HG02970 (cell line): ENCODE data around the gene PGF.
A peak's percentile ranks its signal among the peaks of the same experiment; 100 is the strongest.
"Not testable (repeated sequence)": the region's sequence is repeated elsewhere in the genome, so short reads cannot be mapped to it uniquely, and the experiment has no call there.

Experiments
- ATAC-seq: cut with Tn5 transposase; IDR thresholded peaks from one replicate; pipeline ENCODE4 v1.9.1; 2021; ENCODE audit warnings: mild to moderate bottlenecking, moderate library complexity, moderate number of reproducible peaks; ENCODE audit not compliant: unreplicated experiment, low FRiP score

PGF gene

GRCh38 chr14:74955229-74956026, at the start of gene PGF:
Gene PGF (minus strand): TSS chr14:74955597. CDS start chr14:74955242, 355 bp downstream.
- no peak for ATAC-seq

- ATAC-seq, result no peak
Measured at GRCh38 chr14:75003250-75004027, 48.0 kb upstream of the PGF start.

DNA sequence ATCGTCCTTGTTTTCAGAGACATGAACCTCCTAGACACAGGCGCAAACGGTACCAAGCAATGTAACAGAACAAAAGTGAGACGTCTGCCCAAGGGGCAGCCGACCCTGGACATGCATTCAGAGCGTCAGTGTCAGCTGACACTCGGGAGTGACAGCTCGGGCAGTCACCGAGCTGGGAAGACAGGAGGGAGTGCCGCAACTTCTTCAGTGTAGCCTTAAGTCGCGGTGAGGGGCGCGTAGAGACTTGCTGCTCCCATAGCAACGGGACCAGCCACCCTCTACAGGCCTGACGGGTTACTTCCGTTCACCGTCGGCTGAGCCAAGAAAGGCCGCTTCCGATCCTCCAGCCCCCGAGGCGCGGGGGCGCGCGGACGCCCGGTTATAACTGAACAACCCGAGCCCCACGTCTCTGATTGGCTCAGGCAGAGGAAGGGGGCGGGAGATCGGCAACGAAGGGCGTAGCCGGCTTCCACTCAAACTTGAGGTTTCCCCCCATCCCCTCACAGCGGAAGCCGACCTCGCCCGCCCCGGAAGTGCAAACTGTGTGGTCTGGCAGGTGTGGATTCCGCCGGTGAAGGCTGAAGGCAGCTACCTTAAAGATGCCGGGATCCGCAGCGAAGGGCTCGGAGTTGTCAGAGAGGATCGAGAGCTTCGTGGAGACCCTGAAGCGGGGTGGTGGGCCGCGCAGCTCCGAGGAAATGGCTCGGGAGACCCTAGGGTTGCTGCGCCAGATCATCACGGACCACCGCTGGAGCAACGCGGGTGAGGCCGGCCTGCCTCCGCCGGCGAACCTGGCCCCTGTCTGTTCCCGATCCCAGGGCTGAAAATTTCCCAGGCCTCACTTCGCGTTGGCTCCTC, 47.2 kb upstream of the PGF start, which contains the start of gene EIF2B2:
Gene EIF2B2, plus strand, starts transcription at position 530 of the 858 bp plus-strand sequence. Its CDS starts 70 bp downstream, at position 600.
- peak; percentile 96 for ATAC-seq

- ATAC-seq, result no peak
Measured at GRCh38 chr14:75001899-75002298, 46.5 kb upstream of the PGF start.

GRCh38 chr14:75001261-75001660, 45.9 kb upstream of the PGF start:
- ATAC-seq, result no peak

DNA sequence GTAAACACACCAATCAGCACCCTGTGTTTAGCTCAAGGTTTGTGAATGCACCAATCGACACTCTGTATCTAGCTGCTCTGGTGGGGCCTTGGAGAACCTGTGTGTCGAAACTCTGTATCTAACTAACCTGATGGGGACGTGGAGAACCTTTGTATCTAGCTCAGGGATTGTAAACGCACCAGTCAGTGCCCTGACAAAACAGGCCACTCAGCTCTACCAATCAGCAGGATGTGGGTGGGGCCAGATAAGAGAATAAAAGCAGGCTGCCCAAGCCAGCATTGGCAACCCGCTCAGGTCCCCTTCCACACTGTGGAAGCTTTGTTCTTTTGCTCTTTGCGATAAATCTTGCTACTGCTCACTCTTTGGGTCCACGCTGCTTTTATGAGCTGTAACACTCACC, 40.4 kb upstream of the PGF start:
- not testable (repeated sequence) for ATAC-seq

GRCh38 chr14:74994182-74994581, 38.8 kb upstream of the PGF start:
- ATAC-seq, result not testable (repeated sequence)

DNA sequence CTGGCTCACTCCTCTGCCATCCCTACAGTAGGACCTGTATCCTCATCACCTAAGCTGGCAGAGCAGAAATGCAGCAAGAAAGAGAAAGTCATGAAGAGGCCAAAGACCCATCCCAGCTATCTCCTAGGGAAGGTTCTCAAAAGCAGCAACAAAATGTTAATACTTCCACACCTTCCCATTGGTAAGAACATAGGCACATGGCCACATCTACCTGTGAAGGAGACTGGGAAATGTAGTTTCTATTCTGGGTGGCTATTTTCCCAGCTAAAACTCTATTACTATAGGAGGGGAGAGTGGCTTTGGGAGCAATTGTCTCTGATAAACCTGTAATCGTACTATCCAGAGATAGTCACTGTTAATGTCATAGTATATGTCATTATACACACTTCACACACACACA, 33.6 kb upstream of the PGF start:
- no peak for ATAC-seq

DNA sequence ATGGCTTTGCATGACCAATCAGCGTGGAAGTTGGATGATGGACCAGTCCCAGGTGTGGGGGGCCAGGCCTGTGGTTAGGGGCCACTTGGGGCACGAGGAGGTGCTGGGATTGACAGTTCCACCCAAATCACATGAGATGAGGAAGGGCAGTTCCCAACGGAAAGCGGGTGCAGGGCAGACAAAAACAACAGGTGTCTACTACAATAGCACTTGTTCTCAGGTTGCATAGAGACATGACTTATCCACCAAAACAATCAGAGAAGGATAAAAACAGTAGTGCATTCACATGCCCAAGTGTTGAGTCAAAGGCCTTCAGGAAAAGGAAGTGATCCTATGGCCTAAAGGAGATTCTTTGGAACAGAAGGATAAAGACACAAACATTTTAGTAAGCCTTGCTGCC, 32.7 kb upstream of the PGF start:
- no peak for ATAC-seq

DNA sequence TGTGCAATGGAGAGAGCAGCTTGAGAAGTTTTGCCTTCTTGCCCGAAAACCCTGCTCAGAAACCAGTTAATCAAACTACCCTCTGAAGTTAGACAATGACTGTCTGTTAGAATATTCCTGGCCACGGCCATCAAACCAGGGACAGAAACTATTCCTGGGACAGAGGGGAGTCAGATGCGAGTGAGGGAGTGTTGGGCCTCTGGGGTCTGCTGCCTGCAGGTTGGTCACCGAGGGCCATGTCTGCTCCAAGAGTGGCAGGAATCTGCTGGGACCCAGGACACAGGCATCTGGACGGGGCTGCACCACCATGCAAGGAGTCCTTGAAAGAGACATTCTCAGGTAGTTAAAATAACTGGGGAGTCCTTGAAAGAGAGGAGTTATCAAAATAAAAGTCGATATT, 30.4 kb upstream of the PGF start:
- no peak for ATAC-seq

GRCh38 chr14:74985028-74985310, 29.6 kb upstream of the PGF start:
- no peak for ATAC-seq

DNA sequence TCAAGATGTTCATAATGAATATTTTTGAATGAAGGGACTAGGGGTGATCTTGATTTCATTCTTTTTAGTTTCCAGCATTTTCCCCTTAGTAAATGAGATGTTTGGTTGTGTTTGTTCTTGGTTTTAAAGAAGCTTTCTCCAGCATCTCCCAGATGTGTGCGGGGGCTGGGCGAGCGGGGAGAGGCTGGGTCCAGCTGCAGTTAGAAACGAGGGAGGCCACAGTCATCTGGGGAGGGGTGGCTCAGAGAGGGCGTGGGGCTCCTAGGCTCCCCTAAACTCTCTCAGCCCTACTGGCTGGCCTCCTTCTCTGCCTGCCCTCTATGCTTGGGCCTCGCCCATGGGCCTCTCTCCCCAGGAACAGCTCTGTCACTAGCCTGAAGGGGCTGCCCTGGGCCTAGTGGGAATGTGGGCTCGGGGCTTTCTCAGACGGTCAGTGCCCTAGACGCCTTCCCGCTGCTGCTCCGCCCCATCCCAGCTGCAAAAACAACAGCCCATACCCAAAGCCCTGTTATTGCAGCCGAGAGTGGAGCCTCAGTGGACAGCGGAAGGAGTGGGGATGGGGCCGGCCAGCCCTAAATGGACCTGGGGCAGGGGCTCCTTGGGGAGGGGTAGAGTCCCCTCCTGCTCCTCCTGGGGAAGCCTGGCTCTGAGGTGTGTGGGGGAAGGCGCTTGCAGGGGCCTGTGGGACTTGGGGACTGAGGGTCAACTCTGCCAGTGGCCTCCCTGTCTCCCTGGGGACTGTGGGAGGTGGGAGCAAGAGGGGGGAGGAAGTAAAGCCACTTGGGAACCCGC, 29.0 kb upstream of the PGF start:
- ATAC-seq, result no peak

DNA sequence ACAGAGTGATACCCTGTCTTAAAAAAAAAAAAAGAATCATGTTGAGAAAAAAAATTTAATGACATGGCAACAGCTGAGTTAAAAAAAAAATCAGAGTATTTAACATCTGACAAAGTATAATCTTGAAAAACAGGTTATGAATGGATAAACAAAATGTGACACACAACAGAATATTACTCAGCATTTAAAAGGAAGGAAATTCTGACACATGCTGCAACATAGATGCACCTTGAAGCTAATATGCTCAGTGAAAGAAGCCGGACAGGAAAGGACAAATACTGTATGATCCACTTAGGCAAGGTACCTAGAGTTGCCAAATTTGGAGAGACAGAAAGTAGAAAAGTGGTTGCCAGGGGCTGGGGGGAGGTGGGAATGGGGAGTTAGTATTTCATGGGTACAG, 27.9 kb upstream of the PGF start:
- no peak for ATAC-seq

GRCh38 chr14:74982661-74983060, 27.3 kb upstream of the PGF start:
- ATAC-seq, result no peak

GRCh38 chr14:74981833-74982232, 26.4 kb upstream of the PGF start:
- no peak for ATAC-seq

- ATAC-seq, result no peak
Measured at GRCh38 chr14:74981462-74981782, 26.0 kb upstream of the PGF start.

DNA sequence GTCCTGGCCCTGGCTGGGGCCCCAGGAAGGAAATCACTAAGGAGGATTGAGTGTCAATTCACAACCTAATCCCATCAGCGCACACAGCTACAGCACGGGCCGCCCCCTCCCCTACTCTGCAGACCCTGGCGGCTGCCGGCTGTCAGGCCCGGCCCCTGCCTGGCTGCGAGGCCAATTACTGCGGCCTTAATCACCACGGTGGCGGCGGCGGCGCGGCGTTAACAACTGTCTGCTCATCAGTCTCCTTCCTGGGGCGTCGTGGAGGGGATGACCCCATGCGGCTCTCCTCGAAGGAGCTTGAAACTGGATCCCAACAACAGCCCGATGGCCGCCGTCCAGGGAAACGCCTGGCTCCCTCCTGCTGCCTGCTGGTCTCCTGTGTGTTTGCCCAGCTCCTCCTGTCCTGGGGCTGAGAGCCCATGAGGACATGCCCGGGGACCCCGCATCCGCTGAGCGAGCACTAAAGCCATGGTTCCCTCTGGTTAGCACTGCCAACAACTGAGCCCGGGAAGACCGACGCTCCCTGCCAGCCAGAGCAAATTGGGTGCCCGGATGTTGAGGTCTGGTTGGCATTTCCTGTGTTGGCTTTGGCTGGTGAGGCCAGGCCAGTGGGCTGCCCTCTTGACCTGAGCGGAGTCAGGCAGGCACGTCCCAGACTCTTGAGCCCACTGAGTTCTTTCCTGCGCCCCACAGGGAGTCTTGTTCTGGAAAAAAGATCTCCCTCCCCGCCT, 25.5 kb upstream of the PGF start:
- no peak for ATAC-seq

- ATAC-seq, result no peak
Measured at GRCh38 chr14:74980398-74980730, 25.0 kb upstream of the PGF start.

GRCh38 chr14:74979442-74980397, 24.3 kb upstream of the PGF start:
- ATAC-seq, result no peak
